ENCODE results near the gene GRIN1. TPM values are rescaled to one million over a fixed set of nuclear protein-coding genes. Genes with fewer than 3 reads are reported as not detected.

The GRIN1 gene
- total RNA-seq, 6 experiments from 2014 or later, result not detected

GRCh38 chr9:137106662-137107250 is 32.2 kb upstream of the GRIN1 start:
- peaks cover 0 to 39% (median 5%) of the 10 kb centered on the region in 4 donors for H3K36me3 ChIP-seq

GRCh38 chr9:137107312-137107921 is 31.5 kb upstream of the GRIN1 start:
- H3K27ac ChIP-seq, result no peak overlapping the region
- DNase-seq (no peak), ATAC-seq (peak in 1 of 4 donors; percentile 3)
- intact Hi-C loops (cut with DNase I), result no loop called here
- WGBS (ENCODE audit: insufficient coverage, low coverage, low lambda C conversion rate, missing lambda C conversion rate), result 20% methylated on average over 3 of the region's 27 CpGs
- no peaks in the 10 kb centered on the region for H3K4me1 ChIP-seq
- TF ChIP-seq CTCF (IDR thresholded peaks at IDR 0.05), result no peak
- peaks cover 0 to 39% (median 5%) of the 10 kb centered on the region in 4 donors for H3K36me3 ChIP-seq
- H3K27me3 ChIP-seq, result no peaks in the 10 kb centered on the region
- H3K9me3 ChIP-seq, result no peaks in the 10 kb centered on the region
- no peak overlapping the region for H3K4me3 ChIP-seq

More at GRCh38 chr9:137106662-137107250, 32.2 kb upstream of the GRIN1 start:
- H3K9me3 ChIP-seq, result no peaks in the 10 kb centered on the region
- intact Hi-C loops (cut with DNase I), result no loop called here
- ATAC-seq (peak in 2 of 4 donors; percentile 3 to 4), DNase-seq (no peak)
- TF ChIP-seq CTCF (IDR thresholded peaks at IDR 0.05), result no peak
- TF ChIP-seq POLR2A (IDR thresholded peaks at IDR 0.05), result no peak
- H3K4me1 ChIP-seq, result no peaks in the 10 kb centered on the region
- no peak overlapping the region for H3K27ac ChIP-seq
- H3K4me3 ChIP-seq, result no peak overlapping the region
- H3K27me3 ChIP-seq, result no peaks in the 10 kb centered on the region
- WGBS (ENCODE audit: insufficient coverage, low coverage, low lambda C conversion rate, missing lambda C conversion rate), result no CpG with 5 or more reads among the region's 27 CpGs

GRCh38 chr9:137107982-137108381 is 31.0 kb upstream of the GRIN1 start:
- Histone ChIP-seq H3K4me1 (no peaks in the 10 kb centered on the region), H3K27me3 (no peaks in the 10 kb centered on the region), H3K27ac (no peak overlapping the region), H3K4me3 (no peak overlapping the region), H3K9me3 (no peaks in the 10 kb centered on the region), H3K36me3 (peaks cover 0 to 39% (median 5%) of the 10 kb centered on the region in 4 donors)
- intact Hi-C loops (cut with DNase I), result no loop called here
- WGBS (ENCODE audit: insufficient coverage, low coverage, low lambda C conversion rate, missing lambda C conversion rate), result 96% methylated on average over 4 of the region's 17 CpGs
- ATAC-seq (no peak), DNase-seq (no peak)
- TF ChIP-seq POLR2A (IDR thresholded peaks at IDR 0.05) (no peak), CTCF (IDR thresholded peaks at IDR 0.05) (no peak)

GRCh38 chr9:137108608-137109249 is 30.2 kb upstream of the GRIN1 start:
- no peak for TF ChIP-seq POLR2A (IDR thresholded peaks at IDR 0.05)
- no peak for TF ChIP-seq CTCF (IDR thresholded peaks at IDR 0.05)
- Histone ChIP-seq H3K4me1 (no peaks in the 10 kb centered on the region), H3K9me3 (no peaks in the 10 kb centered on the region), H3K36me3 (peaks cover 0 to 38% (median 5%) of the 10 kb centered on the region in 4 donors), H3K27ac (no peak overlapping the region), H3K27me3 (no peaks in the 10 kb centered on the region), H3K4me3 (no peak overlapping the region)
- intact Hi-C loops (cut with DNase I), result no loop called here
- WGBS (ENCODE audit: insufficient coverage, low coverage, low lambda C conversion rate, missing lambda C conversion rate), result 70% methylated on average over 2 of the region's 29 CpGs
- no peak for ATAC-seq
- DNase-seq, result no peak

Data from right lobe of liver (tissue), 6 donors.